Measurements from ENCODE around the gene PLXND1. TPM values are rescaled to one million over a fixed set of nuclear protein-coding genes. Genes with fewer than 3 reads are reported as not detected.

Gene PLXND1
- total and polyA plus RNA-seq, 2 donors from 2014 or later, result 67.0 to 152 TPM

- peaks cover 3 to 17% (median 3%) of the 10 kb centered on the region in 3 donors for H3K4me1 ChIP-seq (ENCODE audit: control insufficient read depth in 2 of 3, insufficient read depth in 2 of 3, low read depth in 1 of 3, low read length in 3 of 3)
- DNase-seq, result peak; percentile 41 to 76 (median 60)
These were observed 46.1 kb downstream of the PLXND1 start for GRCh38 chr3:129560269-129560787.

DNA sequence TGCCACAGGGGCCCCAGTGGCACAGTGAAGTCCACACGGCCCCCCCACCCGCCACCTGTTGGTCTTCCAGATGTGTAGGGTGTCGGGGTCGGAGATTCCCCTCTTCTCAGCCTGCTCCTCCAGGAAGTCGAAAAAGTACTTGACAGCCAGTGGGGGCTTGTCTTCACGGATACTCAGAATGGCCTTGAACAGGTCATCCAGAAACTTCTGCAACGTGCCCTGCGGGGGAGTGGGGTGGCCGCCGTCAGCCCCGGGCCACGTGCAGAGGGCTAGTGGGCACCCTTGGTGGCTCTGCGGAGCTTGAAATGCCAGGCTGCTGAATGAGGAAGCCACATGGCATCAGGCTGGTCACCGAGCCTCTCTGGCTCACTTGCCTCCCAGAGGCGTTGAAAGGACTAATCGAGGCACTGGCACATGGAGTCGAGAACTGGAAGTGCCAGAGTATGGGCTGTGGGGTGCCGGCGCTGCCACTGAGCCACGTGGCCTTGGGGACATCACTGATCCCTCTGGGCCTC, 46.9 kb downstream of the PLXND1 start:
- H3K4me1 ChIP-seq (ENCODE audit: control insufficient read depth in 2 of 3, insufficient read depth in 2 of 3, low read depth in 1 of 3, low read length in 3 of 3), result peaks cover 3 to 19% (median 3%) of the 10 kb centered on the region in 3 donors
- H3K27ac ChIP-seq (ENCODE audit: low read depth in 2 of 2, low read length in 2 of 2), result no peak overlapping the region
- FAIRE-seq (no peak), DNase-seq (no peak)
- H3K27me3 ChIP-seq (ENCODE audit: control insufficient read depth, insufficient read depth, low read length), result no peaks in the 10 kb centered on the region
- TF ChIP-seq, protein P1, sequence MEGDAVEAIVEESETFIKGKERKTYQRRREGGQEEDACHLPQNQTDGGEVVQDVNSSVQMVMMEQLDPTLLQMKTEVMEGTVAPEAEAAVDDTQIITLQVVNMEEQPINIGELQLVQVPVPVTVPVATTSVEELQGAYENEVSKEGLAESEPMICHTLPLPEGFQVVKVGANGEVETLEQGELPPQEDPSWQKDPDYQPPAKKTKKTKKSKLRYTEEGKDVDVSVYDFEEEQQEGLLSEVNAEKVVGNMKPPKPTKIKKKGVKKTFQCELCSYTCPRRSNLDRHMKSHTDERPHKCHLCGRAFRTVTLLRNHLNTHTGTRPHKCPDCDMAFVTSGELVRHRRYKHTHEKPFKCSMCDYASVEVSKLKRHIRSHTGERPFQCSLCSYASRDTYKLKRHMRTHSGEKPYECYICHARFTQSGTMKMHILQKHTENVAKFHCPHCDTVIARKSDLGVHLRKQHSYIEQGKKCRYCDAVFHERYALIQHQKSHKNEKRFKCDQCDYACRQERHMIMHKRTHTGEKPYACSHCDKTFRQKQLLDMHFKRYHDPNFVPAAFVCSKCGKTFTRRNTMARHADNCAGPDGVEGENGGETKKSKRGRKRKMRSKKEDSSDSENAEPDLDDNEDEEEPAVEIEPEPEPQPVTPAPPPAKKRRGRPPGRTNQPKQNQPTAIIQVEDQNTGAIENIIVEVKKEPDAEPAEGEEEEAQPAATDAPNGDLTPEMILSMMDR (IDR thresholded peaks at IDR 0.05; ENCODE audit: borderline replicate concordance, extremely low read depth, insufficient read depth), result no peak
- H3K36me3 ChIP-seq (ENCODE audit: control insufficient read depth in 2 of 3, insufficient read depth in 3 of 3, low read length in 3 of 3), result no peaks in the 10 kb centered on the region
- no peaks in the 10 kb centered on the region for H3K9me3 ChIP-seq (ENCODE audit: control insufficient read depth in 2 of 3, insufficient read depth in 1 of 3, low read length in 3 of 3)
- H3K4me3 ChIP-seq (ENCODE audit: low read length in 3 of 3), result no peak overlapping the region
- intact Hi-C loops (cut with DNase I), result no loop called here
- H3K9ac ChIP-seq (ENCODE audit: low read length in 3 of 3), result no peak overlapping the region

More at GRCh38 chr3:129560269-129560787, 46.1 kb downstream of the PLXND1 start:
- intact Hi-C loops (cut with DNase I), result no loop called here
- H3K27me3 ChIP-seq (ENCODE audit: control insufficient read depth, insufficient read depth, low read length), result no peaks in the 10 kb centered on the region
- TF ChIP-seq, protein P1 (IDR thresholded peaks at IDR 0.05; ENCODE audit: borderline replicate concordance, extremely low read depth, insufficient read depth), result no peak
- no peak for FAIRE-seq
- no peaks in the 10 kb centered on the region for H3K36me3 ChIP-seq (ENCODE audit: control insufficient read depth in 2 of 3, insufficient read depth in 3 of 3, low read length in 3 of 3)
- no peak overlapping the region for H3K9ac ChIP-seq (ENCODE audit: low read length in 3 of 3)
- no peak overlapping the region for H3K4me3 ChIP-seq (ENCODE audit: low read length in 3 of 3)
- no peaks in the 10 kb centered on the region for H3K9me3 ChIP-seq (ENCODE audit: control insufficient read depth in 2 of 3, insufficient read depth in 1 of 3, low read length in 3 of 3)
- peak overlapping the region; percentile 47 to 75 for H3K27ac ChIP-seq (ENCODE audit: low read depth in 2 of 2, low read length in 2 of 2)

DNA sequence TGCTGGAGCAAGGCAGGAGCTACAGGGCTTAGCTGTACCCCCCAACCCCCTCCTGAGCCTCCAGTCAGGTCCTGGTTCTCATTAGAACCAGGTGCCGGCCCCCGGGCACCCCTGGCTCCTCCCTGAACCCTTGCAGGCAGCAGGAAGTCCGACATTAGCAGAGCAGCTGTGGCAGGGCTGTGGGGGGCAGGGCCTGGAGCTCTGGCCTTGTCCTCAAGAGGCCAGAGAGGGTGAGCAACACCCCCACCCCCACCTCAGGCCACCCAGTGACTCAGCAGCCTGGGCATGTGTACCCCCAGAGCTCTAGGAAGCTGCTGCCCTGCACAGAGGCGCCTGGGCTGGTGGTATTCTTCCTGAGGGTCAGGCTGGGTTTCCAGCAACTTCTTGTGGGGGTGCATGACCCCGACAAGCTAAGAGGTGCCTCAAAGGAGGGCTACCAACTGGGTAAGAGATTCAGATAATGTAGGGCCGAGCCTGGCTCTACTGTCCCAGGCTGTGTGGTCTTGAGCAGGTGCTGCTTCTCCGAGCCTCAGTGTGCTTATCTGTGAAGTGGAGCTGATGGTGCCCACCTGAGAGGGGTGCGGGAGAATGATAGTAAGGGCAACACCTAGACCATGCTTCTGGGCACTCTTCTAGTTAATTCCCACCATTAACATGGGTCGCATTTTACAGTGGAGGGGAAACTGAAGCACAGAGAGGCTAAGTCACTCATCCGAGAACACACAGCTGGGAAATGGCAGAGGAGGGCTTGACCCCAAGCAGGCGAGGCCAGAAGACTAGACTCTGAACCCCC, 47.5 kb downstream of the PLXND1 start:
- H3K4me1 ChIP-seq (ENCODE audit: control insufficient read depth in 2 of 3, insufficient read depth in 2 of 3, low read depth in 1 of 3, low read length in 3 of 3), result peaks cover 3 to 20% (median 3%) of the 10 kb centered on the region in 3 donors
- H3K9ac ChIP-seq (ENCODE audit: low read length in 3 of 3), result no peak overlapping the region
- no peak overlapping the region for H3K4me3 ChIP-seq (ENCODE audit: low read length in 3 of 3)
- TF ChIP-seq, protein P1 (IDR thresholded peaks at IDR 0.05; ENCODE audit: borderline replicate concordance, extremely low read depth, insufficient read depth), result no peak
- no peak overlapping the region for H3K27ac ChIP-seq (ENCODE audit: low read depth in 2 of 2, low read length in 2 of 2)
- peak in 1 of 5 donors; percentile 71 for DNase-seq
- no peaks in the 10 kb centered on the region for H3K36me3 ChIP-seq (ENCODE audit: control insufficient read depth in 2 of 3, insufficient read depth in 3 of 3, low read length in 3 of 3)
- no peaks in the 10 kb centered on the region for H3K9me3 ChIP-seq (ENCODE audit: control insufficient read depth in 2 of 3, insufficient read depth in 1 of 3, low read length in 3 of 3)
- no peak for FAIRE-seq
- intact Hi-C loops (cut with DNase I), result no loop called here
- H3K27me3 ChIP-seq (ENCODE audit: control insufficient read depth, insufficient read depth, low read length), result no peaks in the 10 kb centered on the region

Measured in kidney (tissue), 14 donors.